GM12865 (cell line): ENCODE data around the gene PITPNM3.

Experiments used
- DNase-seq: peaks from one replicate; pipeline ENCODE4 v3.0.0; 2010; ENCODE audit warnings: low read depth
- H3K4me3 ChIP-seq: 2 replicates; pipeline ENCODE4 v1.5.1; 2011; ENCODE audit warnings: mild to moderate bottlenecking, low read depth, low read length, control low read depth
- TF ChIP-seq, protein P1 (sequence below): IDR thresholded peaks from 2 replicates; pipeline ENCODE4 v1.5.1; 2011; ENCODE audit warnings: low read length, control low read depth, low read depth, inconsistent platforms; ENCODE audit not compliant: insufficient read depth; ENCODE audit errors: missing control alignments

PITPNM3 gene

GRCh38 chr17:6539871-6540270 lies 16.5 kb downstream of the PITPNM3 start:
- no peak overlapping the region for H3K4me3 ChIP-seq
- TF ChIP-seq, protein P1, sequence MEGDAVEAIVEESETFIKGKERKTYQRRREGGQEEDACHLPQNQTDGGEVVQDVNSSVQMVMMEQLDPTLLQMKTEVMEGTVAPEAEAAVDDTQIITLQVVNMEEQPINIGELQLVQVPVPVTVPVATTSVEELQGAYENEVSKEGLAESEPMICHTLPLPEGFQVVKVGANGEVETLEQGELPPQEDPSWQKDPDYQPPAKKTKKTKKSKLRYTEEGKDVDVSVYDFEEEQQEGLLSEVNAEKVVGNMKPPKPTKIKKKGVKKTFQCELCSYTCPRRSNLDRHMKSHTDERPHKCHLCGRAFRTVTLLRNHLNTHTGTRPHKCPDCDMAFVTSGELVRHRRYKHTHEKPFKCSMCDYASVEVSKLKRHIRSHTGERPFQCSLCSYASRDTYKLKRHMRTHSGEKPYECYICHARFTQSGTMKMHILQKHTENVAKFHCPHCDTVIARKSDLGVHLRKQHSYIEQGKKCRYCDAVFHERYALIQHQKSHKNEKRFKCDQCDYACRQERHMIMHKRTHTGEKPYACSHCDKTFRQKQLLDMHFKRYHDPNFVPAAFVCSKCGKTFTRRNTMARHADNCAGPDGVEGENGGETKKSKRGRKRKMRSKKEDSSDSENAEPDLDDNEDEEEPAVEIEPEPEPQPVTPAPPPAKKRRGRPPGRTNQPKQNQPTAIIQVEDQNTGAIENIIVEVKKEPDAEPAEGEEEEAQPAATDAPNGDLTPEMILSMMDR, result no peak
- no peak for DNase-seq

- no peak overlapping the region for H3K4me3 ChIP-seq
- no peak for DNase-seq
- TF ChIP-seq, protein P1, result no peak
These were observed 19.7 kb downstream of the PITPNM3 start for GRCh38 chr17:6536566-6537065.

DNA sequence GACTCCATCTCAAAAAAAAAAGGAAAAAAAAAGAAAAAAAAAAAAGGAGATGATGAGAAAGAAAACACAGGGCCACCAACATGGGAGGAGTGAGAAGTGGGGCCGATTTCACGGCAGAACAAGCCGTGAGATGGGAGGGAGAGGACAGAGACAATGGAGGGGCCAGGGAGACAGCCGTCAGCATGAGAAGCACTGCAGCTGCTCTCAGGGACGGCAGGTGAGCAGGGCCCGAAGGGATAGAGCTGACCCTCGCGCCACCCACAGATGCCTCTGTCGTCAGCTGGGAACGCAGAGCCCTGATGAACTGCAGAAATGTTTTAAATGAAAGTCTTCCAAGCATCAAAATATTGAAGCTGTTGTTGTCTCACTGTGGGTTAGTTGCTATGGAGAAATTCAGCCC lies 20.3 kb downstream of the PITPNM3 start:
- TF ChIP-seq, protein P1, result no peak
- no peak for DNase-seq

GRCh38 chr17:6534846-6535514 lies 21.4 kb downstream of the PITPNM3 start:
- TF ChIP-seq, protein P1, result no peak
- no peak for DNase-seq
- no peak overlapping the region for H3K4me3 ChIP-seq

More for the DNA sequence above, 20.3 kb downstream of the PITPNM3 start:
- no peak overlapping the region for H3K4me3 ChIP-seq

DNA sequence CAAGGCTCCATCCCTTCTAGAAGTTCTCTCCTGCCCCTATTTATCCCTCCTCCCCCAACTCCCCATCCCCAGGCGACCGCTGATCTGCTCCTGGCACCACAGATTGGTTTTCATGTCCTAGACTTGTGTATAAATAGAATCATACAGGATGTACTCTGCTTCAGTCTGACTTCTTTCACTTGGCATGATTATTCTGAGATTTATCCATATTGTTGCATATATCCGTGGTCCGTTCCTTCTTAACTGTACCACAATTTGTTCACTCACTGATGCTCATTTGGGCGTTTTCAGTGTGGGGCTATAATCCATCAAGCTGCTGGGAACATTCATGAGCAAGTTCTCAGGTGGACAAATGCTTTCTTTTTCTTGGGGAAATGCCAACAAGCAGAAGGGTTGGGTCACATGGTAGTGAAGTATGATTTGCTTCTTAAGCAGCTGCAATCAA lies 23.9 kb downstream of the PITPNM3 start:
- TF ChIP-seq, protein P1, result no peak
- H3K4me3 ChIP-seq, result no peak overlapping the region
- DNase-seq, result no peak

DNA sequence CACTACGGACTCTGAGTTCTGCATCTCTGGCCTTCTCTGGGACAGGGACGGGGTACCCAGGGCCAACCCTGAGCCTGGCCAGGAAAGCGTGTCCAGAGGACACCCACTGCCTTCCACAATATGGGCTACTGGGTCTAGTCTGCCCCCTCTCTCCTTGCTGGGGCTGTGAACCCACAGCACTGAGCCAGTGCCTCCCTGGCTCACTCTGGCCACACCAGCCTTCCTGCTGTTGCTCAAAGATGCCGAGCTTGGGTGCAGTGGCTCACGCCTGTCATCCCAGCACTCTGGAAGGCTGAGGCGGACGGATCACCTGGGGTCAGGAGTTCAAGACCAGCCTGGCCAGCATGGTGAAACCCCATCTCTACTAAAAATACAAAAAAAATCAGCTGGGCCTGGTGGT lies 24.8 kb downstream of the PITPNM3 start:
- TF ChIP-seq, protein P1, result no peak
- H3K4me3 ChIP-seq, result no peak overlapping the region
- no peak for DNase-seq
